Mesendoderm (in vitro differentiated cells): ENCODE data around the gene OR2B6.

Source experiments
- DNase-seq: peaks from one replicate; pipeline ENCODE4 v3.0.0; 2013
- H2AK5ac ChIP-seq: 2 replicates; pipeline ENCODE4 v1.6.1; 2013; ENCODE audit warnings: low read length, inconsistent platforms
- H2BK120ac ChIP-seq: 2 replicates; pipeline ENCODE4 v1.6.1; 2013; ENCODE audit warnings: low read depth, mild to moderate bottlenecking, low read length, moderate library complexity, mixed read lengths
- H2BK15ac ChIP-seq: replicated peaks from 2 replicates; pipeline ENCODE4 v1.6.1; 2013; ENCODE audit warnings: low read depth, mild to moderate bottlenecking, moderate library complexity
- H2BK5ac ChIP-seq: 2 replicates; pipeline ENCODE4 v1.6.1; 2013; ENCODE audit warnings: low read length, inconsistent platforms
- H3K18ac ChIP-seq: 2 replicates; pipeline ENCODE4 v1.6.1; 2013; ENCODE audit warnings: mild to moderate bottlenecking, low read length, mixed read lengths
- H3K23ac ChIP-seq: one replicate; pipeline ENCODE4 v1.6.1; 2013; ENCODE audit warnings: low read length
- H3K27ac ChIP-seq: 2 replicates; pipeline ENCODE4 v1.5.1; 2013; ENCODE audit warnings: low read depth, mild to moderate bottlenecking, inconsistent platforms, low read length, moderate library complexity
- H3K27me3 ChIP-seq: 2 replicates; pipeline ENCODE4 v1.6.1; 2013; ENCODE audit warnings: low read length, control low read depth, mild to moderate bottlenecking, inconsistent platforms; ENCODE audit not compliant: insufficient read depth, poor library complexity
- H3K36me3 ChIP-seq: 2 replicates; pipeline ENCODE4 v1.6.1; 2013; ENCODE audit warnings: low read length, inconsistent platforms; ENCODE audit not compliant: control insufficient read depth, insufficient read depth
- H3K4ac ChIP-seq: one replicate; pipeline ENCODE4 v1.6.1; 2013; ENCODE audit warnings: low read depth, mild to moderate bottlenecking, low read length, moderate library complexity
- H3K4me1 ChIP-seq: 2 replicates; pipeline ENCODE4 v1.6.1; 2013; ENCODE audit warnings: low read depth, low read length, inconsistent platforms; ENCODE audit not compliant: control insufficient read depth
- H3K4me2 ChIP-seq: 2 replicates; pipeline ENCODE4 v1.6.1; 2013; ENCODE audit warnings: low read length
- H3K4me3 ChIP-seq: 2 replicates; pipeline ENCODE4 v1.5.1; 2013; ENCODE audit warnings: mild to moderate bottlenecking, low read length
- H3K56ac ChIP-seq: one replicate; pipeline ENCODE4 v1.6.1; 2013; ENCODE audit warnings: low read length
- H3K79me1 ChIP-seq: 2 replicates; pipeline ENCODE4 v1.6.1; 2013; ENCODE audit warnings: low read length, inconsistent platforms
- H3K79me2 ChIP-seq: 2 replicates; pipeline ENCODE4 v1.6.1; 2013; ENCODE audit warnings: mild to moderate bottlenecking, low read length; ENCODE audit not compliant: control insufficient read depth, insufficient read depth
- H3K9ac ChIP-seq: 2 replicates; pipeline ENCODE4 v1.6.1; 2013; ENCODE audit warnings: low read length, inconsistent platforms
- H4K5ac ChIP-seq: one replicate; pipeline ENCODE4 v1.6.1; 2013; ENCODE audit warnings: low read length
- H4K8ac ChIP-seq: one replicate; pipeline ENCODE4 v1.6.1; 2013; ENCODE audit warnings: low read depth, mild to moderate bottlenecking, control low read depth, low read length, moderate library complexity
- WGBS: extraction: QIAGEN DNeasy Blood & Tissue Kit; methylation state at CpG from one replicate; pipeline ENCODE4 v1.1.7; 2013; ENCODE audit warnings: low lambda C conversion rate, missing lambda C conversion rate; ENCODE audit not compliant: insufficient coverage; ENCODE audit errors: extremely low coverage; 5-methylcytosine and 5-hydroxymethylcytosine counted together

The OR2B6 gene

GRCh38 chr6:27977387-27977786 lies 20.3 kb downstream of the OR2B6 start:
- Histone ChIP-seq H4K5ac (no peak overlapping the region), H3K18ac (no peak overlapping the region), H3K36me3 (no peaks in the 10 kb centered on the region), H3K56ac (no peak overlapping the region), H3K79me1 (no peaks in the 10 kb centered on the region), H3K27me3 (no peaks in the 10 kb centered on the region), H2BK5ac (no peak overlapping the region), H3K4me1 (no peaks in the 10 kb centered on the region), H3K23ac (no peak overlapping the region), H3K9ac (no peak overlapping the region), H2BK15ac (no peak overlapping the region), H3K4ac (no peak overlapping the region), H3K4me2 (no peak overlapping the region), H2BK120ac (no peak overlapping the region), H3K27ac (no peak overlapping the region), H3K79me2 (no peaks in the 10 kb centered on the region), H3K4me3 (no peak overlapping the region), H2AK5ac (no peak overlapping the region), H4K8ac (no peak overlapping the region)
- no peak for DNase-seq
- no CpG with 5 or more reads among the region's 8 CpGs for WGBS

- H3K79me1 ChIP-seq: no peaks in the 10 kb centered on the region
- no peaks in the 10 kb centered on the region for H3K36me3 ChIP-seq
- H3K4me2 ChIP-seq: no peak overlapping the region
- H3K27me3 ChIP-seq: no peaks in the 10 kb centered on the region
- H4K8ac ChIP-seq: no peak overlapping the region
- H2BK15ac ChIP-seq: no peak overlapping the region
- H2AK5ac ChIP-seq: no peak overlapping the region
- H3K9ac ChIP-seq: no peak overlapping the region
- H2BK120ac ChIP-seq: no peak overlapping the region
- no peaks in the 10 kb centered on the region for H3K79me2 ChIP-seq
- H3K4me1 ChIP-seq: no peaks in the 10 kb centered on the region
- no peak overlapping the region for H3K56ac ChIP-seq
- no peak overlapping the region for H3K18ac ChIP-seq
- no peak for DNase-seq
- no peak overlapping the region for H4K5ac ChIP-seq
- no peak overlapping the region for H3K23ac ChIP-seq
- H3K27ac ChIP-seq: no peak overlapping the region
- H2BK5ac ChIP-seq: no peak overlapping the region
- H3K4me3 ChIP-seq: no peak overlapping the region
- no peak overlapping the region for H3K4ac ChIP-seq
Measured at GRCh38 chr6:27978705-27979104, 21.7 kb downstream of the OR2B6 start.

GRCh38 chr6:27980111-27980510 lies 23.1 kb downstream of the OR2B6 start:
- Histone ChIP-seq H3K4me3 (no peak overlapping the region), H3K79me2 (no peaks in the 10 kb centered on the region), H3K56ac (no peak overlapping the region), H3K79me1 (no peaks in the 10 kb centered on the region), H3K27me3 (no peaks in the 10 kb centered on the region), H4K8ac (no peak overlapping the region), H2AK5ac (no peak overlapping the region), H3K4me1 (no peaks in the 10 kb centered on the region), H4K5ac (no peak overlapping the region), H2BK15ac (no peak overlapping the region), H2BK120ac (no peak overlapping the region), H2BK5ac (no peak overlapping the region), H3K23ac (no peak overlapping the region), H3K36me3 (no peaks in the 10 kb centered on the region), H3K18ac (no peak overlapping the region), H3K9ac (no peak overlapping the region), H3K4ac (no peak overlapping the region), H3K4me2 (no peak overlapping the region), H3K27ac (no peak overlapping the region)
- DNase-seq: no peak
- WGBS: no CpG with 5 or more reads among the region's 1 CpG

DNA sequence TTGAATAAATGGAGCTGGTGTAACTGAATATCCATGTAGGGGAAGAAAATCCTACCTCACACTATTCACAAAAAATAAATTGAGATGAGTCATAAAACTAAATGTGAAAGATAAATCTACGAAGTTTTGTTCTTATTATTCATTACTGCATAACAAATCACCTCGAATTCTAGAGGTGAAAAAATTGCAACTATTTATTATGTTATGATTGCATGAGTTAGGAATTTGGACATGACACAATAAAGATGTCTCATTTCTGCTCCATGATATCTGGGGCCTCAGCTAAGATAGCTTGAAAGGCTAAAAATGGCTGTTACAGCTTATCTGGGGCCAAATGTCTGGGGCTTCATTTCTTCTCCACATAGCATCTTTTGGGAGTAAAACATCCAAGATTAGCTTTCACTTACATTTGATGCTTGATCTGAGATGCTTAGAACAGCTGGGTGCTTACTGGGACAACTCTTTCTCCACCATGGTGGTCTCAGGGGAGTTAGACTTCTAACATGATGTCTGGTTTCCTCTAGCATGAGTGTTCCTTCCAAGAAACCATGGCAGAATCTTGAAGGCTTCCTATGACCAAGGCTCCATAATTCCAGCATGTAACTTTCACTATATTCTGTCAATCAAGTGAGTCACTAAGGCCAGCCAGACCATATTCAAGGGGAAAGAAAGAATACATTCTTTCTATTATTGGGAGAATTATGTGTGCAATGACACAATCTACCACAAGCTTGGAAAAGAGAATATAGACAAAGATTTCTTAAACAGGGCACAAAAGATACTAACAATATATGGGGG lies 30.1 kb downstream of the OR2B6 start:
- no peak overlapping the region for H3K4me2 ChIP-seq
- H3K27me3 ChIP-seq: no peaks in the 10 kb centered on the region
- H2BK5ac ChIP-seq: no peak overlapping the region
- no CpG with 5 or more reads among the region's 2 CpGs for WGBS
- no peak overlapping the region for H4K8ac ChIP-seq
- H2BK120ac ChIP-seq: no peak overlapping the region
- no peaks in the 10 kb centered on the region for H3K79me2 ChIP-seq
- no peak overlapping the region for H4K5ac ChIP-seq
- no peak for DNase-seq
- H3K4me3 ChIP-seq: no peak overlapping the region
- H3K9ac ChIP-seq: no peak overlapping the region
- H2AK5ac ChIP-seq: no peak overlapping the region
- no peak overlapping the region for H3K27ac ChIP-seq
- H3K56ac ChIP-seq: no peak overlapping the region
- no peak overlapping the region for H2BK15ac ChIP-seq
- no peak overlapping the region for H3K18ac ChIP-seq
- H3K36me3 ChIP-seq: no peaks in the 10 kb centered on the region
- no peaks in the 10 kb centered on the region for H3K4me1 ChIP-seq
- H3K23ac ChIP-seq: no peak overlapping the region
- no peak overlapping the region for H3K4ac ChIP-seq
- H3K79me1 ChIP-seq: no peaks in the 10 kb centered on the region

DNA sequence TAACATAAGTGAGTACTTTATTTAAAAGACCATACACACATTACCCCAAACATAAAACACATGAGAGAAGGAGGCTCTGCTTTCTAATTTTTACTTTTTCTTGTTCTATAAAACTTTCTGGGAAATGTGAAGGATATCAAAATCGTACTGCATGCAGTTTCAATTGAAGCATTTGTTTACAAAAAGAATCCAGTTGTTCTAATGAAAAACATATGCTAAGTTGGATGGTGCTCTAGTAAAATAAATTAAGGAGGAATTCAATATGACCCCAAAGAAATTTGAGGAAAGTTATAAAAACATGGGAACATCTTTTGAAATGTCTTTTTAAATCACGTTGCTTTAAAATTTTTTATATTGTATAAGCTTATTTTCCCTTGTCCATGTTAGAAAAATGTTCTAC lies 37.6 kb downstream of the OR2B6 start:
- WGBS: no CpG with 5 or more reads among the region's 2 CpGs
- H3K79me1 ChIP-seq: no peaks in the 10 kb centered on the region
- no peak overlapping the region for H3K18ac ChIP-seq
- no peak overlapping the region for H2BK15ac ChIP-seq
- H3K4me2 ChIP-seq: no peak overlapping the region
- no peaks in the 10 kb centered on the region for H3K79me2 ChIP-seq
- no peak overlapping the region for H3K4me3 ChIP-seq
- H3K23ac ChIP-seq: no peak overlapping the region
- H2BK5ac ChIP-seq: no peak overlapping the region
- H3K27me3 ChIP-seq: no peaks in the 10 kb centered on the region
- H3K27ac ChIP-seq: no peak overlapping the region
- no peaks in the 10 kb centered on the region for H3K36me3 ChIP-seq
- no peaks in the 10 kb centered on the region for H3K4me1 ChIP-seq
- H3K4ac ChIP-seq: no peak overlapping the region
- no peak overlapping the region for H4K5ac ChIP-seq
- no peak for DNase-seq
- no peak overlapping the region for H3K56ac ChIP-seq
- no peak overlapping the region for H2BK120ac ChIP-seq
- no peak overlapping the region for H4K8ac ChIP-seq
- no peak overlapping the region for H2AK5ac ChIP-seq
- no peak overlapping the region for H3K9ac ChIP-seq
